B cell (primary cell): Measurements from ENCODE around the gene CAMKV.

Experiments used
- CTCF ChIP-seq: fragments of 200-600 bp; IDR thresholded peaks from one replicate; pipeline ENCODE4 v1.8.0; 2022; ENCODE audit warnings: antibody characterized with exemption, mild to moderate bottlenecking
- EZH2 ChIP-seq: IDR thresholded peaks from 2 replicates; pipeline ENCODE4 v1.6.1; 2012; ENCODE audit warnings: borderline replicate concordance, low read depth, mild to moderate bottlenecking, moderate library complexity, low read length; ENCODE audit not compliant: insufficient read depth, poor library complexity, severe bottlenecking

- TF ChIP-seq CTCF = no peak
- no peak for TF ChIP-seq EZH2
These were observed 3.1 kb upstream of the CAMKV start for GRCh38 chr3:49872801-49873281.
